ENCODE data around the gene METTL27.

METTL27 gene

DNA sequence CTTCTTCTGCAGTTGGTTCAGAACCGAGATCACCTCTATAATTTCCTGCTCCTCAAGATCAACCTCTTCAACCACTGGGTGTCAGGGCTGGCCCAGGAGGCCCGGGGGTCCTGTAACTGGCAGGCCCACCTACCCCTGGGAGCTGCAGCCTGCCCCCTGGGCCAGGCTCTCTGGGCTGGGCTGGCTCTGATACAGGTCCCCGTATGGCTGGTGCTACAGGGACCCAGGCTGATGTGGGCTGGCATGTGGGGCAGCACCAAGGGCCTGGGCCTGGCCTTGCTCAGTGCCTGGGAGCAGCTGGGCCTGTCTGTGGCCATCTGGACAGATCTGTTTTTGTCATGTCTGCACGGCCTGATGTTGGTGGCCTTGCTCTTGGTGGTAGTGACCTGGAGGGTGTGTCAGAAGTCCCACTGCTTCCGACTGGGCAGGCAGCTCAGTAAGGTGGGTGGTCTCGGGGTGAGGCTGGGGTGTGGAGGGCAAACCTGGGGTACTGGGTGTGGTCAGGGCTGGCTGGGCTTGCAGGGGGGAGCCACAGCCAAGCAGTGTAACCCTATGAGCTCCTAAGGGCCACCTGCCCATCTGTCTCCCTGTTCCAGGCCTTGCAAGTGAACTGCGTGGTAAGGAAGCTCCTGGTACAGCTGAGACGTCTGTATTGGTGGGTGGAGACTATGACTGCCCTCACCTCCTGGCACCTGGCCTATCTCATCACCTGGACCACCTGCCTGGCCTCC is 22.8 kb upstream of the METTL27 start:
- TF ChIP-seq L3MBTL2 (conservative IDR thresholded peaks at IDR 0.05) (no peak), FOXA1 (IDR thresholded peaks at IDR 0.05) (no peak), FOXM1 (IDR thresholded peaks at IDR 0.05; ENCODE audit: borderline replicate concordance) (no peak), ZNF384 (IDR thresholded peaks at IDR 0.05) (no peak), NFRKB (IDR thresholded peaks at IDR 0.05) (no peak), PKNOX1 (IDR thresholded peaks at IDR 0.05) (no peak), SP1 (IDR thresholded peaks at IDR 0.05) (no peak), BHLHE40 (IDR thresholded peaks at IDR 0.05; ENCODE audit: borderline replicate concordance) (no peak)
- no peak for DNase-seq (ENCODE audit: extremely low spot score)
- CTCF ChIA-PET, result interaction anchor here (0.6 to 1.0 kb wide), 2 partner anchors 49 to 162 kb away, joined by 3 read pairs; no protein-coding TSS in a partner anchor
- POLR2A ChIA-PET, result no interaction called here

DNA sequence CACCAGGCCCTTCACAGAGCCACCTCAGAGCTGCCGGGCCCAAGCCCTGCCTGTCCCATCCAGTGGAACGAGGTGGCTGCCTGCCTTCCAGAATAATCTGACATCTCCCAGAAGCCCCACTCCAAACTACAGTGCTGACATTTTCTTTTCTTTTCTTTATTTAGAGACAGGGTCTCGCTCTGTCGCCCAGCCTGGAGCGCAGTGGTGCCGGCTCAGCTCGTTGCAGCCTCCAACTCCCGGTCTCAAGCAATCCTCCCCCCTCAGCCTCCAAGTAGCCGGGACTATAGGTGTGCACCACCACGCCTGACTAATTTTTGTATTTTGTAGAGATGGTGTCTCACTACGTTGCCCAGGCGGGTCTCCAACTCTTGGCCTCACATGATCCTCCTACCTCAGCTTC is 19.0 kb upstream of the METTL27 start:
- ChIA-PET CTCF (no interaction called here), POLR2A (no interaction called here)
- no peak for TF ChIP-seq PKNOX1 (IDR thresholded peaks at IDR 0.05)
- no peak for TF ChIP-seq LEF1 (IDR thresholded peaks at IDR 0.05; ENCODE audit: borderline replicate concordance)
- no peak for TF ChIP-seq ARNT (IDR thresholded peaks at IDR 0.05)
- no peak for TF ChIP-seq TARDBP (IDR thresholded peaks at IDR 0.05)
- TF ChIP-seq ELF4 (IDR thresholded peaks at IDR 0.05), result no peak
- no peak for TF ChIP-seq HDGF (IDR thresholded peaks at IDR 0.05; ENCODE audit: borderline replicate concordance)
- no peak for TF ChIP-seq FOXM1 (IDR thresholded peaks at IDR 0.05; ENCODE audit: borderline replicate concordance)
- no peak for TF ChIP-seq FOXK2 (IDR thresholded peaks at IDR 0.05)
- no peak for TF ChIP-seq BHLHE40 (IDR thresholded peaks at IDR 0.05; ENCODE audit: borderline replicate concordance)
- TF ChIP-seq CTBP1 (IDR thresholded peaks at IDR 0.05; ENCODE audit: borderline replicate concordance), result no peak
- TF ChIP-seq NFRKB (IDR thresholded peaks at IDR 0.05), result no peak
- TF ChIP-seq ZNF384 (IDR thresholded peaks at IDR 0.05), result no peak
- TF ChIP-seq SP1 (IDR thresholded peaks at IDR 0.05), result no peak
- TF ChIP-seq SUZ12 (IDR thresholded peaks at IDR 0.05), result no peak
- no peak for TF ChIP-seq FOXA1 (IDR thresholded peaks at IDR 0.05)
- TF ChIP-seq L3MBTL2 (conservative IDR thresholded peaks at IDR 0.05), result no peak
- no peak for DNase-seq (ENCODE audit: extremely low spot score)

- no peak for TF ChIP-seq SP1 (IDR thresholded peaks at IDR 0.05)
- TF ChIP-seq SUZ12 (IDR thresholded peaks at IDR 0.05), result no peak
- TF ChIP-seq ZNF384 (IDR thresholded peaks at IDR 0.05), result no peak
- no peak for TF ChIP-seq L3MBTL2 (conservative IDR thresholded peaks at IDR 0.05)
- no peak for TF ChIP-seq LEF1 (IDR thresholded peaks at IDR 0.05; ENCODE audit: borderline replicate concordance)
- no peak for TF ChIP-seq TARDBP (IDR thresholded peaks at IDR 0.05)
- TF ChIP-seq CTBP1 (IDR thresholded peaks at IDR 0.05; ENCODE audit: borderline replicate concordance), result no peak
- TF ChIP-seq FOXA1 (IDR thresholded peaks at IDR 0.05), result no peak
- TF ChIP-seq FOXM1 (IDR thresholded peaks at IDR 0.05; ENCODE audit: borderline replicate concordance), result no peak
- no peak for TF ChIP-seq BHLHE40 (IDR thresholded peaks at IDR 0.05; ENCODE audit: borderline replicate concordance)
- TF ChIP-seq PKNOX1 (IDR thresholded peaks at IDR 0.05), result no peak
- no peak for DNase-seq (ENCODE audit: extremely low spot score)
- ChIA-PET POLR2A (no interaction called here), CTCF (no interaction called here)
Observed at GRCh38 chr7:73860859-73861258, 18.5 kb upstream of the METTL27 start, which contains the start of gene TMEM270. Gene TMEM270 (plus strand): TSS chr7:73861159. CDS start chr7:73861195, 36 bp downstream.

GRCh38 chr7:73858807-73859206 is 16.5 kb upstream of the METTL27 start:
- CTCF ChIA-PET, result interaction anchor here (0.7 kb wide), 1 partner anchor 124 kb away, joined by 3 read pairs; no protein-coding TSS in a partner anchor
- TF ChIP-seq ZNF384 (IDR thresholded peaks at IDR 0.05), result no peak
- no peak for TF ChIP-seq LEF1 (IDR thresholded peaks at IDR 0.05; ENCODE audit: borderline replicate concordance)
- no peak for TF ChIP-seq L3MBTL2 (conservative IDR thresholded peaks at IDR 0.05)
- TF ChIP-seq TARDBP (IDR thresholded peaks at IDR 0.05), result no peak
- TF ChIP-seq NFRKB (IDR thresholded peaks at IDR 0.05), result no peak
- no peak for TF ChIP-seq ELF4 (IDR thresholded peaks at IDR 0.05)
- no peak for TF ChIP-seq BHLHE40 (IDR thresholded peaks at IDR 0.05; ENCODE audit: borderline replicate concordance)
- TF ChIP-seq SP1 (IDR thresholded peaks at IDR 0.05), result no peak
- no peak for TF ChIP-seq CTBP1 (IDR thresholded peaks at IDR 0.05; ENCODE audit: borderline replicate concordance)
- no peak for TF ChIP-seq SUZ12 (IDR thresholded peaks at IDR 0.05)
- no peak for TF ChIP-seq FOXK2 (IDR thresholded peaks at IDR 0.05)
- POLR2A ChIA-PET, result no interaction called here
- no peak for DNase-seq (ENCODE audit: extremely low spot score)

DNA sequence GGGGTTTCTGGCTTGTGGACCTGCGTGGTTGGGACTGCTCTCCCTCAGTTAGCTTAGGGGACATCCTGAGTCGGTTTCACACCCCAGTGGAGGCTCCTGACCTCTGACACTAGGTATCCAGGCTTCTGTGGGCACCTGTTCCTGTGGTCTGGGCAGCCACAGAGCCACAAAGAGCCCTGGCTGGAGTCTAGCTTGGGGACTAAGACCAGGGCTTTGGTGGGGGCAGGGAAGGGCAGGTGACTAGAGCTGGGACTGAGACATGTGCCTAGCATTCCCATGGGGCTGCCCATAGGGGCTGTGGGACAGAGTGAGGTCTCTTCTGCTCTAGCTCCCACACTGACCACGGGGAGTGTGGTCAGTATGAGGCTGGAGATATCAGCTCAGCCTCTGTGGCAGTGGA is 14.6 kb upstream of the METTL27 start:
- ChIA-PET POLR2A (interaction anchor here (1.7 kb wide), 1 partner anchor 118 kb away, joined by 6 read pairs; the partner anchor contains the start of gene ABHD11), CTCF (interaction anchor here (1.5 kb wide), 1 partner anchor 123 kb away, joined by 5 read pairs; no protein-coding TSS in a partner anchor)
- TF ChIP-seq FOXA1 (IDR thresholded peaks at IDR 0.05), result no peak
- no peak for TF ChIP-seq ZNF384 (IDR thresholded peaks at IDR 0.05)
- no peak for TF ChIP-seq SUZ12 (IDR thresholded peaks at IDR 0.05)
- no peak for TF ChIP-seq LEF1 (IDR thresholded peaks at IDR 0.05; ENCODE audit: borderline replicate concordance)
- TF ChIP-seq ELF4 (IDR thresholded peaks at IDR 0.05), result no peak
- TF ChIP-seq BHLHE40 (IDR thresholded peaks at IDR 0.05; ENCODE audit: borderline replicate concordance), result no peak
- TF ChIP-seq FOXK2 (IDR thresholded peaks at IDR 0.05), result no peak
- TF ChIP-seq PKNOX1 (IDR thresholded peaks at IDR 0.05), result no peak
- TF ChIP-seq SP1 (IDR thresholded peaks at IDR 0.05), result no peak
- TF ChIP-seq L3MBTL2 (conservative IDR thresholded peaks at IDR 0.05), result no peak
- TF ChIP-seq FOXM1 (IDR thresholded peaks at IDR 0.05; ENCODE audit: borderline replicate concordance), result no peak
- no peak for TF ChIP-seq TARDBP (IDR thresholded peaks at IDR 0.05)
- TF ChIP-seq ARNT (IDR thresholded peaks at IDR 0.05), result no peak
- no peak for TF ChIP-seq NFRKB (IDR thresholded peaks at IDR 0.05)
- TF ChIP-seq CTBP1 (IDR thresholded peaks at IDR 0.05; ENCODE audit: borderline replicate concordance), result no peak
- no peak for TF ChIP-seq HDGF (IDR thresholded peaks at IDR 0.05; ENCODE audit: borderline replicate concordance)
- no peak for DNase-seq (ENCODE audit: extremely low spot score)

All from HEK293T (cell line).